T-cell (primary cell): ENCODE data around the gene ZNF786. TPM values are rescaled to one million over a fixed set of nuclear protein-coding genes. Genes with fewer than 3 reads are reported as not detected.
A peak's percentile ranks its signal among the peaks of the same experiment; 100 is the strongest.
"Not testable (repeated sequence)": the region's sequence is repeated elsewhere in the genome, so short reads cannot be mapped to it uniquely, and the experiment has no call there.

Source experiments
- ATAC-seq, 4 experiments: fragments of 200-7000 bp in 3 of 4; fragments of 150-1000 bp in 1 of 4; cut with Tn5 transposase; replicated peaks in 1 of 4; 1 replicate in 3 of 4; 2 replicates in 1 of 4; pipeline ENCODE4 v1.10.0; 2021; ENCODE audit warnings: moderate library complexity in 3 of 4, mild to moderate bottlenecking in 2 of 4, moderate number of reproducible peaks in 1 of 4
- CTCF ChIA-PET, 2 donors: fragments of 300-600 bp; sonication (Branson Sonifier 250); formaldehyde crosslinking; loops; one replicate each; lab custom pipeline; 2022; ENCODE audit warnings: antibody characterized with exemption in 2 of 2; lab: Charles Lee
- POLR2A ChIA-PET, 2 donors: fragments of 300-600 bp; sonication (Branson Sonifier 250); formaldehyde crosslinking; loops; one replicate each; lab custom pipeline; 2022; ENCODE audit warnings: antibody characterized with exemption in 2 of 2; lab: Charles Lee
- DNase-seq, 35 experiments: peaks; one replicate each; pipeline versions ENCODE4 v3.0.0 to v3.0.0-alpha.2; 2013 to 2023
- H3K27ac ChIP-seq: one replicate; pipeline ENCODE4 v1.5.1; 2013; ENCODE audit warnings: low read length
- H3K27me3 ChIP-seq, 2 experiments: replicated peaks in 1 of 2; 1 replicate in 1 of 2; 2 replicates in 1 of 2; pipeline versions ENCODE4 v1.6.1 to v1.7.0; 2013; ENCODE audit warnings: low read length in 1 of 2, mixed read lengths in 1 of 2; ENCODE audit not compliant: control insufficient read depth in 2 of 2, insufficient read depth in 2 of 2; ENCODE audit errors: extremely low read depth in 1 of 2
- H3K36me3 ChIP-seq, 2 donors: 1 replicate in 1 of 2; 2 replicates in 1 of 2; pipeline versions ENCODE4 v1.6.1 to v1.7.0; 2013; ENCODE audit warnings: low read length in 1 of 2; ENCODE audit not compliant: control insufficient read depth in 2 of 2, insufficient read depth in 1 of 2; ENCODE audit errors: extremely low read depth in 1 of 2
- H3K4me1 ChIP-seq, 2 experiments: 1 replicate in 1 of 2; 2 replicates in 1 of 2; pipeline versions ENCODE4 v1.6.1 to v1.7.0; 2013; ENCODE audit warnings: low read length in 2 of 2, mixed read lengths in 1 of 2; ENCODE audit not compliant: insufficient read depth in 2 of 2, control insufficient read depth in 1 of 2; ENCODE audit errors: extremely low read depth in 1 of 2
- H3K4me3 ChIP-seq, 2 donors: 1 replicate in 1 of 2; 2 replicates in 1 of 2; pipeline versions ENCODE4 v1.5.1 to v1.7.0; 2013; ENCODE audit warnings: mild to moderate bottlenecking in 2 of 2, low read length in 1 of 2, moderate library complexity in 1 of 2; ENCODE audit not compliant: control insufficient read depth in 1 of 2; ENCODE audit errors: extremely low read depth in 1 of 2
- H3K9me3 ChIP-seq: 2 replicates; pipeline ENCODE4 v1.7.0; 2013
- H3K27ac Mint-ChIP-seq, 2 donors: one replicate each; pipeline ENCODE4 v1.8.0; 2020 to 2021; ENCODE audit warnings: mild to moderate bottlenecking in 2 of 2, mixed read lengths in 2 of 2
- H3K27me3 Mint-ChIP-seq, 2 donors: one replicate each; pipeline ENCODE4 v1.8.0; 2021 to 2022; ENCODE audit warnings: mixed read lengths in 2 of 2
- H3K36me3 Mint-ChIP-seq: one replicate; pipeline ENCODE4 v1.8.0; 2021; ENCODE audit warnings: mixed read lengths
- H3K4me1 Mint-ChIP-seq, 3 donors: one replicate each; pipeline ENCODE4 v1.8.0; 2020 to 2022; ENCODE audit warnings: mixed read lengths in 3 of 3, mild to moderate bottlenecking in 1 of 3
- H3K4me3 Mint-ChIP-seq, 3 donors: one replicate each; pipeline ENCODE4 v1.8.0; 2020 to 2022; ENCODE audit warnings: mild to moderate bottlenecking in 3 of 3, mixed read lengths in 3 of 3, moderate library complexity in 3 of 3
- H3K9me3 Mint-ChIP-seq, 3 donors: one replicate each; pipeline ENCODE4 v1.8.0; 2020 to 2022; ENCODE audit warnings: mixed read lengths in 3 of 3
- WGBS: methylation state at CpG from one replicate; pipeline ENCODE4 v1.1.5; 2013; ENCODE audit warnings: missing lambda C conversion rate; ENCODE audit not compliant: insufficient coverage; 5-methylcytosine and 5-hydroxymethylcytosine counted together
- total RNA-seq, 35 experiments: library from RNA in 6 of 35; stranded (reverse) in 6 of 35; fragments of 120-200 nt in 1 of 35; gene quantifications; one replicate each; pipeline versions ENCODE4 v1.2.1 to v1.2.4 and lab custom pipeline; 2013 to 2026

ZNF786 gene
- total RNA-seq, 5 donors from 2014 or later (not counting 1 experiment from before 2014, with no cell fraction given): 6.2 to 21.1 (median 18.8) TPM

DNA sequence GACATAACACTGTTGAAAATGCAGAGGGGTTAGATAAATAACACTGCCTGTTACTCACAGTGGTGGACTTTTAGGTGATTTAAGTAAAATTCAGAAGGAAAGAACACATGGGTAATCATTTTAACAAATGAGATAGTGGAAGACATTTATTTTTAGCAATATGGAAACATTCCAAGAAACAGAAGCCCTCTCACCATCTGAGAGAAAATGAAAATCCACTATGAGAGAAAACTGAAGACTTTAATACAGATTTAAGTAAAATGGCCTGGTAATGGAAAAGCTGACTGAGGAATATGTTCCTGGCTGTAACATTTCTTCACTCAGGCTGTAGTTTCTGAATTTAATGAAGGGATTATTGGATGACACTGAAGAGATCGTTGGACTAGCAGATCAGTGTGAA lies 12.1 kb upstream of the ZNF786 start:
- no peaks in the 10 kb centered on the region for H3K27me3 ChIP-seq
- no peaks in the 10 kb centered on the region for H3K9me3 ChIP-seq
- no peak overlapping the region for H3K4me3 Mint-ChIP-seq
- peaks cover 8% of the 10 kb centered on the region for H3K36me3 Mint-ChIP-seq
- DNase-seq (no peak), ATAC-seq (no peak)
- ChIA-PET POLR2A (no interaction called here), CTCF (no interaction called here)
- no peaks in the 10 kb centered on the region for H3K4me1 ChIP-seq
- H3K27me3 Mint-ChIP-seq: no peaks in the 10 kb centered on the region
- peaks cover 0 to 3% of the 10 kb centered on the region in 2 donors for H3K36me3 ChIP-seq
- H3K27ac ChIP-seq: no peak overlapping the region
- H3K9me3 Mint-ChIP-seq: no peaks in the 10 kb centered on the region
- no peaks in the 10 kb centered on the region for H3K4me1 Mint-ChIP-seq
- WGBS: 70% methylated on average over 1 of the region's 1 CpG
- H3K4me3 ChIP-seq: no peak overlapping the region
- H3K27ac Mint-ChIP-seq: no peak overlapping the region

DNA sequence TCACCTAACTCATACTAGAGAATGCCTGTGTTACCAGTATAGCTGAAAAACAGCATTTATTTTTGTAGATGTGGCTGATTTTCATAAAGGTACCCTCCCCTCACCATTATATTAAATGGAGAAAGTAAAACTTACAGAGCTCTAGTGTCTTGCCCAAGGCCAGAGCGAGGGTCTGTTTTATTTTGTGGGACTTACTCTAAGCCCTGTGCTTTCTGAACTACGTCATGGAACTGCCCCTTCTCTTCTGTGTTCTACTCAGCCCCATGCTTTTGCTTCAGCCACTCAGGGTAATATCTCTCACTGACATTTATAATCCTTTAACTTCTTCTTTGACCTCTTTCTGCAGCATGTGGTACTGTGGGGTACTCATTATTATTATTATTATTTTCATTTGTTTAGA lies 10.3 kb upstream of the ZNF786 start:
- ATAC-seq: no peak
- Mint-ChIP-seq H3K9me3 (no peaks in the 10 kb centered on the region), H3K27ac (no peak overlapping the region), H3K4me1 (no peaks in the 10 kb centered on the region), H3K4me3 (no peak overlapping the region), H3K36me3 (peaks cover 8% of the 10 kb centered on the region), H3K27me3 (no peaks in the 10 kb centered on the region)
- ChIA-PET CTCF (interaction anchor here (0.7 kb wide), 2 partner anchors 276 to 459 kb away, joined by 5 read pairs; no protein-coding TSS in a partner anchor), POLR2A (no interaction called here)
- Histone ChIP-seq H3K27me3 (no peaks in the 10 kb centered on the region), H3K4me1 (no peaks in the 10 kb centered on the region), H3K27ac (no peak overlapping the region), H3K4me3 (no peak overlapping the region), H3K9me3 (no peaks in the 10 kb centered on the region), H3K36me3 (peaks cover 0 to 3% of the 10 kb centered on the region in 2 donors)
- no peak for DNase-seq
- no CpG with 5 or more reads among the region's 2 CpGs for WGBS

DNA sequence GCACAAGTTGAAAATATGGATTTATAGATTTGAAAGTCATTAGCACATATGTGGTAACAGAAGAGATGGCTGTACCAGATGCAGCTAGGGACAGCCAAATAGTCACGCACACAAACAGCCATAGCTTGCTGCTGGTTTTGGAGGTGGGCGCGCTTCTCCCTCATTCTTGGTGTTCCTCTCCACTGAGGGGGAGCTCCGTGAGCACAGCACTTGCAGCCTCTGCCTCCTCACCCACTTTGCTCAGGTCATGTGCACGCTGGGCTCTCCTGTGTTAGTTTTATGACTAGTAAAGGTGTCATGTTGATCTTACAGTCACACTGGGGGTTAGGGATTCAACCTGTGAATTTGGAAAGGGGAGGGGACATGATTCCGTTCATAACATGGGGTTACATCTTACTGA lies 8.5 kb upstream of the ZNF786 start:
- no peaks in the 10 kb centered on the region for H3K36me3 ChIP-seq
- Mint-ChIP-seq H3K27me3 (no peaks in the 10 kb centered on the region), H3K36me3 (peaks cover 4% of the 10 kb centered on the region), H3K9me3 (no peaks in the 10 kb centered on the region), H3K4me1 (no peaks in the 10 kb centered on the region), H3K27ac (no peak overlapping the region), H3K4me3 (no peak overlapping the region)
- H3K4me1 ChIP-seq: no peaks in the 10 kb centered on the region
- DNase-seq (no peak), ATAC-seq (no peak)
- CTCF ChIA-PET: interaction anchor here in 1 of 2 donors (0.7 kb wide), 1 partner anchor 72 kb away, joined by 3 read pairs; no protein-coding TSS in a partner anchor
- no peaks in the 10 kb centered on the region for H3K27me3 ChIP-seq
- H3K9me3 ChIP-seq: no peaks in the 10 kb centered on the region
- no peak overlapping the region for H3K4me3 ChIP-seq
- 88% methylated on average over 1 of the region's 6 CpGs for WGBS
- POLR2A ChIA-PET: no interaction called here
- no peak overlapping the region for H3K27ac ChIP-seq

- H3K9me3 ChIP-seq: no peaks in the 10 kb centered on the region
- ChIA-PET POLR2A (no interaction called here), CTCF (no interaction called here)
- ATAC-seq (no peak), DNase-seq (no peak)
- no peaks in the 10 kb centered on the region for H3K9me3 Mint-ChIP-seq
- H3K27ac ChIP-seq: no peak overlapping the region
- no peaks in the 10 kb centered on the region for H3K36me3 Mint-ChIP-seq
- WGBS: 83% methylated on average over 2 of the region's 4 CpGs
- no peaks in the 10 kb centered on the region for H3K27me3 Mint-ChIP-seq
- H3K4me1 ChIP-seq: no peaks in the 10 kb centered on the region
- H3K36me3 ChIP-seq: no peaks in the 10 kb centered on the region
- H3K4me1 Mint-ChIP-seq: no peaks in the 10 kb centered on the region
- no peak overlapping the region for H3K27ac Mint-ChIP-seq
- H3K27me3 ChIP-seq: no peaks in the 10 kb centered on the region
- H3K4me3 Mint-ChIP-seq: no peak overlapping the region
- H3K4me3 ChIP-seq: no peak overlapping the region
Observed at GRCh38 chr7:149097088-149097487, 6.6 kb upstream of the ZNF786 start.

- Histone ChIP-seq H3K9me3 (no peaks in the 10 kb centered on the region), H3K4me1 (peaks cover 6 to 18% of the 10 kb centered on the region in 2 experiments), H3K27ac (no peak overlapping the region), H3K36me3 (no peaks in the 10 kb centered on the region), H3K27me3 (no peaks in the 10 kb centered on the region), H3K4me3 (no peak overlapping the region)
- no peak overlapping the region for H3K4me3 Mint-ChIP-seq
- ChIA-PET CTCF (no interaction called here), POLR2A (no interaction called here)
- WGBS: 84% methylated on average over 2 of the region's 4 CpGs
- DNase-seq: no peak
- H3K4me1 Mint-ChIP-seq: peaks cover 14 to 19% (median 17%) of the 10 kb centered on the region in 3 donors
- H3K36me3 Mint-ChIP-seq: no peaks in the 10 kb centered on the region
- no peak for ATAC-seq
- no peaks in the 10 kb centered on the region for H3K9me3 Mint-ChIP-seq
- peak overlapping the region in 1 of 2 donors; percentile 68 for H3K27ac Mint-ChIP-seq
- H3K27me3 Mint-ChIP-seq: no peaks in the 10 kb centered on the region
Observed at GRCh38 chr7:149093228-149093627, 2.7 kb upstream of the ZNF786 start.

- CTCF ChIA-PET: interaction anchor here (0.6 to 1.2 kb wide), 5 partner anchors 33 to 103 kb away, joined by 3 to 7 read pairs (median 5); partner anchors contain the start of gene ZNF282 (in 1 of the 2)
- not testable (repeated sequence) for H3K9me3 Mint-ChIP-seq, H3K27me3 Mint-ChIP-seq
Observed at GRCh38 chr7:149092244-149092643, 1.7 kb upstream of the ZNF786 start.

More at GRCh38 chr7:149092244-149092643, 1.7 kb upstream of the ZNF786 start:
- POLR2A ChIA-PET: interaction anchor here in 1 of 2 donors (0.7 to 1.0 kb wide), 2 partner anchors 34 to 537 kb away, joined by 3 to 8 read pairs; partner anchors contain the start of gene ZNF425
- H3K27ac ChIP-seq, H3K9me3 ChIP-seq, DNase-seq, H3K36me3 Mint-ChIP-seq, ATAC-seq, H3K4me3 ChIP-seq, H3K27me3 ChIP-seq, H3K36me3 ChIP-seq: not testable (repeated sequence)
- H3K4me1 ChIP-seq: peaks cover 6 to 24% of the 10 kb centered on the region in 2 experiments
- Mint-ChIP-seq H3K4me3 (peak overlapping the region; percentile 37 to 99 (median 97)), H3K4me1 (peaks cover 19 to 29% (median 22%) of the 10 kb centered on the region in 3 donors), H3K27ac (peak overlapping the region; percentile 36 to 55)
- 94% methylated on average over 4 of the region's 20 CpGs for WGBS
